ENCODE data around the gene CYP3A4.

DNA sequence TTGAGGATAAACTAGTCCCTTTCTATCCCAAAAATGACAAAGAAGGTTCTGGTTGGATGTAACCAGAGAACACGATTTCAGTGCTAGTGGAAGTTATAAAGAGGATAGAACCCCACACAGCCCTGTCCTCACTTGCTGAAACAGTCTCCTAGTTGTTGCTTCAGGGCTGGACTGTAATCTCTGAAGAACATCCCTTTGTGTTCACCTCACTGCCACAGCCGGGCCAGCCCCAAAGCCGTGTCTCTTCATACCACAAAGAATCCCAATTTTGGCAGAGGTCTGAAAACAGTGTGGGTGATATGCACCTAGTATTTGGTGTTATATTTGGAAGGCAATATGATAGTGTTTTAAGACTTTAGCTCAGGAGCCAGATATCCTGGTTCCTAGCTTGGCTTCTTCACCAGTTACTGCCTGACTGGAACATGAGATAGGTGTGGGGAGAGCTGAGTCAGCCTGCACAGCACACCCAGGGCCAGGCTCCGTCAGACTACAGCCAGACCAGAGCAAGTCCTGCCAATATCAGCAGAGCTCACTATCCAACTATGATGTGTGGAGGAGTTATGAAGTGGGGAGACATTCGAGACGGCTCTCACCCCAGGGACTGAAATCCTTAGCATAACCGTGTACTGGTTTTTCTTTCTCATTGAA is 21.2 kb downstream of the CYP3A4 start:
- TF ChIP-seq POLR2A (IDR thresholded peaks at IDR 0.05; ENCODE audit: low read length) (no peak), GATA1 (IDR thresholded peaks at IDR 0.05; ENCODE audit: low read depth, low read length) (no peak)

Data from erythroblast (primary cell).